IMR-90 (cell line): Measurements from ENCODE around the gene ZCCHC7. TPM values are rescaled to one million over a fixed set of nuclear protein-coding genes. Genes with fewer than 3 reads are reported as not detected.

Experiments used
- ATAC-seq: fragments of 200-7000 bp; cut with Tn5 transposase; 2 replicates; pipeline ENCODE4 v1.9.1; 2020; ENCODE audit warnings: low read depth, mild to moderate bottlenecking, moderate library complexity
- BruUV-seq: library from RNA; stranded (reverse); fragments of 400-500 nt; replicated peaks from 2 replicates; lab custom pipeline; 2021; lab: Mats Ljungman, UMichigan
- CTCF ChIA-PET: fragments of 300-600 bp; formaldehyde crosslinking; extraction: SDS; loops from one replicate; lab custom pipeline; 2021; ENCODE audit warnings: antibody characterized with exemption; lab: Yijun Ruan, JAX
- POLR2A ChIA-PET: fragments of 300-600 bp; sonication (Branson Sonifier 250); formaldehyde crosslinking; loops from one replicate; lab custom pipeline; 2022; ENCODE audit warnings: antibody characterized with exemption; ENCODE audit not compliant: unreplicated experiment; lab: Charles Lee
- DNase-seq: peaks from one replicate; pipeline ENCODE4 v3.0.0; 2013
- H2AFZ ChIP-seq: replicated peaks from 2 replicates; pipeline ENCODE3; 2013; ENCODE audit warnings: low read length, mild to moderate bottlenecking; ENCODE audit not compliant: poor library complexity
- H2AK5ac ChIP-seq: 2 replicates; pipeline ENCODE4 v1.6.1; 2013; ENCODE audit warnings: low read depth, low read length, inconsistent platforms
- H2AK9ac ChIP-seq: replicated peaks from 2 replicates; pipeline ENCODE3; 2013; ENCODE audit warnings: mild to moderate bottlenecking, low read depth, low read length, moderate library complexity; ENCODE audit not compliant: poor library complexity
- H2BK120ac ChIP-seq: 2 replicates; pipeline ENCODE4 v1.6.1; 2013; ENCODE audit warnings: low read depth, low read length, inconsistent platforms
- H2BK15ac ChIP-seq: 3 replicates; pipeline ENCODE4 v1.6.1; 2013; ENCODE audit warnings: low read depth, low read length, inconsistent platforms
- H2BK20ac ChIP-seq: 2 replicates; pipeline ENCODE4 v1.6.1; 2013; ENCODE audit warnings: low read depth, mild to moderate bottlenecking, inconsistent platforms, low read length, moderate library complexity
- H2BK5ac ChIP-seq: 2 replicates; pipeline ENCODE4 v1.6.1; 2013; ENCODE audit warnings: mild to moderate bottlenecking, low read depth, low read length, inconsistent platforms; ENCODE audit not compliant: poor library complexity, severe bottlenecking
- H3K14ac ChIP-seq: replicated peaks from 2 replicates; pipeline ENCODE4 v1.6.1; 2013; ENCODE audit warnings: low read depth, low read length, inconsistent platforms
- H3K18ac ChIP-seq: 2 replicates; pipeline ENCODE4 v1.6.1; 2013; ENCODE audit warnings: low read depth, low read length, control low read depth
- H3K23ac ChIP-seq: 2 replicates; pipeline ENCODE4 v1.6.1; 2013; ENCODE audit warnings: low read depth, low read length, inconsistent platforms
- H3K27ac ChIP-seq: 2 replicates; pipeline ENCODE4 v1.5.1; 2013; ENCODE audit warnings: mild to moderate bottlenecking, control low read depth, low read length; ENCODE audit not compliant: insufficient read depth
- H3K27me3 ChIP-seq: 2 replicates; pipeline ENCODE4 v1.6.1; 2013; ENCODE audit warnings: low read length; ENCODE audit not compliant: control insufficient read depth, insufficient read depth
- H3K36me3 ChIP-seq: 2 replicates; pipeline ENCODE4 v1.6.1; 2013; ENCODE audit warnings: low read length, mixed read lengths; ENCODE audit not compliant: control insufficient read depth, insufficient read depth
- H3K4ac ChIP-seq: 2 replicates; pipeline ENCODE4 v1.6.1; 2013; ENCODE audit warnings: low read depth, low read length, inconsistent platforms
- H3K4me1 ChIP-seq: 2 replicates; pipeline ENCODE4 v1.6.1; 2013; ENCODE audit warnings: low read length, mixed read lengths; ENCODE audit not compliant: control insufficient read depth, insufficient read depth
- H3K4me2 ChIP-seq: 2 replicates; pipeline ENCODE4 v1.6.1; 2013; ENCODE audit warnings: low read depth, mild to moderate bottlenecking, control low read depth, low read length, moderate library complexity
- H3K4me3 ChIP-seq: 2 replicates; pipeline ENCODE4 v1.5.1; 2013; ENCODE audit warnings: low read depth, mild to moderate bottlenecking, control low read depth, low read length, moderate library complexity; ENCODE audit not compliant: insufficient read depth
- H3K56ac ChIP-seq: 2 replicates; pipeline ENCODE4 v1.6.1; 2013; ENCODE audit warnings: low read length, inconsistent platforms; ENCODE audit not compliant: insufficient read depth; ENCODE audit errors: extremely low read depth
- H3K79me1 ChIP-seq, 2 experiments: 2 replicates each; pipeline ENCODE4 v1.6.1; 2013; ENCODE audit warnings: low read length in 2 of 2, inconsistent platforms in 1 of 2, low read depth in 1 of 2
- H3K9ac ChIP-seq: 2 replicates; pipeline ENCODE4 v1.6.1; 2013; ENCODE audit warnings: low read depth, low read length, control low read depth
- H3K9me1 ChIP-seq: 2 replicates; pipeline ENCODE4 v1.6.1; 2013; ENCODE audit warnings: low read length, inconsistent platforms; ENCODE audit not compliant: insufficient read depth
- H3K9me3 ChIP-seq: 2 replicates; pipeline ENCODE4 v1.6.1; 2013; ENCODE audit warnings: low read length; ENCODE audit not compliant: control insufficient read depth, insufficient read depth
- H4K20me1 ChIP-seq: 2 replicates; pipeline ENCODE4 v1.6.1; 2013; ENCODE audit warnings: low read length, inconsistent platforms; ENCODE audit not compliant: insufficient read depth
- H4K5ac ChIP-seq: 2 replicates; pipeline ENCODE4 v1.6.1; 2013; ENCODE audit warnings: mild to moderate bottlenecking, low read depth, low read length, control low read depth
- H4K8ac ChIP-seq, 2 experiments: 2 replicates each; pipeline ENCODE4 v1.6.1; 2013; ENCODE audit warnings: low read depth in 2 of 2, low read length in 2 of 2, control low read depth in 1 of 2, inconsistent platforms in 1 of 2
- H4K91ac ChIP-seq: 2 replicates; pipeline ENCODE4 v1.6.1; 2013; ENCODE audit warnings: low read depth, low read length, inconsistent platforms; ENCODE audit not compliant: insufficient read depth
- CEBPB ChIP-seq: IDR thresholded peaks from 2 replicates; pipeline ENCODE4 v1.6.1; 2012; ENCODE audit warnings: low read depth, low read length, improper control_type of control experiment
- CHD1 ChIP-seq: IDR thresholded peaks from 2 replicates; pipeline ENCODE4 v1.6.1; 2012; ENCODE audit warnings: low read depth, low read length, improper control_type of control experiment
- MAFK ChIP-seq: IDR thresholded peaks from 2 replicates; pipeline ENCODE4 v1.6.1; 2012; ENCODE audit warnings: low read depth, low read length, improper control_type of control experiment
- MAZ ChIP-seq: IDR thresholded peaks from 2 replicates; pipeline ENCODE4 v1.6.1; 2012; ENCODE audit warnings: low read depth, mild to moderate bottlenecking, low read length, improper control_type of control experiment, moderate library complexity, borderline replicate concordance
- MXI1 ChIP-seq: IDR thresholded peaks from 2 replicates; pipeline ENCODE4 v1.6.1; 2012; ENCODE audit warnings: low read depth, mild to moderate bottlenecking, low read length, moderate library complexity, borderline replicate concordance
- NFE2L2 ChIP-seq: fragments of 150-350 bp; IDR thresholded peaks from 2 replicates; pipeline ENCODE4 v1.6.1; 2016; ENCODE audit warnings: low read depth, mild to moderate bottlenecking, low read length
- POLR2A ChIP-seq: IDR thresholded peaks from 2 replicates; pipeline ENCODE4 v1.6.1; 2012; ENCODE audit warnings: mild to moderate bottlenecking, low read depth, low read length
- RAD21 ChIP-seq: IDR thresholded peaks from 2 replicates; pipeline ENCODE4 v1.6.1; 2012; ENCODE audit warnings: low read length, improper control_type of control experiment
- RCOR1 ChIP-seq: IDR thresholded peaks from 2 replicates; pipeline ENCODE4 v1.6.1; 2012; ENCODE audit warnings: mild to moderate bottlenecking, low read length, improper control_type of control experiment; ENCODE audit not compliant: insufficient replicate concordance
- SMC3 ChIP-seq: fragments of 150-350 bp; IDR thresholded peaks from 2 replicates; pipeline ENCODE4 v1.6.1; 2016; ENCODE audit warnings: low read depth, mild to moderate bottlenecking, antibody characterized with exemption, low read length, moderate library complexity
- WGBS, 2 experiments: methylation state at CpG; one replicate each; pipeline versions ENCODE4 v1.1.5 to v1.1.7; 2013; ENCODE audit warnings: missing lambda C conversion rate in 2 of 2; ENCODE audit not compliant: insufficient read length in 1 of 2; ENCODE audit errors: extremely low coverage in 2 of 2; 5-methylcytosine and 5-hydroxymethylcytosine counted together
- dilution Hi-C: fragments of 300-500 bp; cut with HindIII; formaldehyde crosslinking; loops from one replicate; pipeline ENCODE4 v1.14.3; 2018; ENCODE audit warnings: low sequenced_read_pairs; ENCODE audit not compliant: unreplicated experiment
- in situ Hi-C: fragments of 300-500 bp; cut with MboI; formaldehyde crosslinking; loops from 3 replicates; pipeline ENCODE4 v1.14.3; 2019; ENCODE audit warnings: low sequenced_read_pairs, inconsistent platforms, mixed read lengths
- intact Hi-C: fragments of 100-400 bp; cut with micrococcal nuclease; formaldehyde crosslinking; loops from 2 replicates; pipeline ENCODE4 v1.10.0; 2022
- polyA plus RNA-seq, 3 experiments: library from polyadenylated mRNA; depleted of rRNA; stranded (reverse); fragments of >200 nt; gene quantifications; 2 replicates each; pipeline ENCODE4 v1.2.3, GENCODE V29; 2012; ENCODE audit warnings: low replicate concordance in 1 of 3
- total RNA-seq: library from RNA; depleted of rRNA; stranded (reverse); fragments of >200 nt; gene quantifications from 2 replicates; pipeline ENCODE4 v1.2.3, GENCODE V29; 2012
- TF ChIP-seq, protein P1 (sequence below): fragments of 150-350 bp; IDR thresholded peaks from 2 replicates; pipeline ENCODE4 v1.6.1; 2016; ENCODE audit warnings: low read depth, mild to moderate bottlenecking, low read length, moderate library complexity, borderline replicate concordance
- TF ChIP-seq, protein P2 (sequence below): conservative IDR thresholded peaks from 2 replicates; pipeline ENCODE4 v1.5.1; 2012; ENCODE audit warnings: mild to moderate bottlenecking, low read depth, low read length, improper control_type of control experiment

The ZCCHC7 gene
- total and polyA plus RNA-seq, 2 of the 4 experiments (the other 2 are of a cell fraction) = 13.6 to 28.7 TPM

DNA sequence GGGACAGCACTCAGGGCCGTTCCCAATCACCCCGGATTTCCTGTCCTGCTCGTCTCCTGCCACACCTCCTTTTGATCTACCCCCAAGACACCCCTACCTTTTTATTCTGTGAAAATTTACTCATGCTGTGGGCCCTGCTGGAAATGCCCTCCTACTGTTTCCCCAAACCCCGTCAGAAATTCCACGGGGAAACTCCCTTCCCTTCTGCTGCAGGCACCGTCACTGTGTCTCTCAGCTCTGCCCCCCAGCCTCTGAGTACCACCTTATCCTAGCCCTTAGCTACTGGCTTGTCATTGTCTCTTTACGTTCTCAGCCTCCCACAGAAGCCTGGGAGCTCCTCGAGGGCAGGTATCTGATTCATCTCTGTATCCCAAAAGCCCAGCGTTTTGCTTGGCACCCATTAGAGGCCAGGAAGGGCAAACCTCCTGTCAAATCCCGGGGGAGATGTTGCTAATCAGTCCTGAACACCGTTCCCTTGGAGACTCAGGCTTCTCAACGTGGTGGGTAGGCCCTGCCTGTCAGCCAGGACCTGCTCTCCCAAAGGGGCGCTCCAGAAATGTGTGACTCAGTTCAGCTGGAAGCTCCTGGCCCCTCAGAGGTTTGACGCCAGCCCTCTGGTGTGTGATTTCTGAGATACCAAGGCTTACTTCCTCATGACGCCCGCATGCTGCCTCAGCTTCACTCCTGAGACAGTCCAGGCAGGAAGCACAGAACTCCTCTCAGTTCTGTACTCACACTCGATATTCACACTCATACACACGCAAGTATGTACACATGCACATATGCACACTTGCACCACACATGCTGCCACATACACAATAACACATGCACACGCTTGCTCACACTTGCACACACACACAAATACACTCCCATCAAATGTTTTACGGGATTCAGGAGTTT is 251.4 kb downstream of the ZCCHC7 start (continued):
- TF ChIP-seq, protein P1, sequence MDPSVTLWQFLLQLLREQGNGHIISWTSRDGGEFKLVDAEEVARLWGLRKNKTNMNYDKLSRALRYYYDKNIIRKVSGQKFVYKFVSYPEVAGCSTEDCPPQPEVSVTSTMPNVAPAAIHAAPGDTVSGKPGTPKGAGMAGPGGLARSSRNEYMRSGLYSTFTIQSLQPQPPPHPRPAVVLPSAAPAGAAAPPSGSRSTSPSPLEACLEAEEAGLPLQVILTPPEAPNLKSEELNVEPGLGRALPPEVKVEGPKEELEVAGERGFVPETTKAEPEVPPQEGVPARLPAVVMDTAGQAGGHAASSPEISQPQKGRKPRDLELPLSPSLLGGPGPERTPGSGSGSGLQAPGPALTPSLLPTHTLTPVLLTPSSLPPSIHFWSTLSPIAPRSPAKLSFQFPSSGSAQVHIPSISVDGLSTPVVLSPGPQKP = no peak

DNA sequence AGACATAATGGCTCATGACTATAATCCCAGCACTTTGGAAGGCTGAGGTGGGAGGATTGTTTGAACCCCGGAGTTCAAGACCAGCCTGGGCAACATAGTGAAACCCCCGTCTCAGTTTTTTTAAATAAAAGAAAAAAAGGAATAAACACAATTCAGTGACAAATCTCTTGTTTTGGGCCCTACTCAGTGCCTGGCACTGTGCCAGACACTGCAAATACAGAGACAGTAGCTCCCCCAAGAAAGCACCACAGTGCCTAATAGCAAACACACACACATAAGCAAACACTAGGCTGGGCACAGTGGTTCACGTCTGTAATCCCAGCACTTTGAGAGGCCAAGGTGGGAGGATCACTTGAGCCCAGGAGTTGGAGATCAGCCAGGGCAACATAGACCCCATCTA is 252.5 kb downstream of the ZCCHC7 start:
- no peak overlapping the region for H3K4ac ChIP-seq
- no peak for DNase-seq
- no peak overlapping the region for H4K5ac ChIP-seq
- H3K36me3 ChIP-seq = no peaks in the 10 kb centered on the region
- H2BK5ac ChIP-seq = no peak overlapping the region
- no peak overlapping the region for H2BK120ac ChIP-seq
- no TSS peak for BruUV-seq
- no CpG with 5 or more reads among the region's 3 CpGs for WGBS, 2 experiments
- no peaks in the 10 kb centered on the region for H3K79me1 ChIP-seq
- no peak overlapping the region for H3K56ac ChIP-seq
- no peak overlapping the region for H3K27ac ChIP-seq
- no peak for ATAC-seq
- no peak overlapping the region for H4K8ac ChIP-seq
- no peak overlapping the region for H3K9ac ChIP-seq
- H3K4me3 ChIP-seq = no peak overlapping the region
- ChIA-PET POLR2A (no interaction called here), CTCF (no interaction called here)
- in situ Hi-C loops = loop anchor here (10.0 kb wide), 1 partner anchor 58 kb away; no protein-coding TSS in a partner anchor
- H4K91ac ChIP-seq = no peak overlapping the region
- H3K23ac ChIP-seq = no peak overlapping the region
- no peak overlapping the region for H2BK20ac ChIP-seq
- H2AK5ac ChIP-seq = no peak overlapping the region
- peaks cover 2% of the 10 kb centered on the region; the same call in 1 of the 2 replicates for H3K9me1 ChIP-seq
- H2AFZ ChIP-seq = no peak overlapping the region
- H2BK15ac ChIP-seq = no peak overlapping the region
- intact Hi-C loops = no loop called here
- H3K4me1 ChIP-seq = 0 out of 2 replicates have a peak, but pooled peaks cover 2% of the 10 kb centered on the region
- H3K18ac ChIP-seq = no peak overlapping the region
- H4K20me1 ChIP-seq = no peaks in the 10 kb centered on the region; the same call in 1 of the 2 replicates
- H3K4me2 ChIP-seq = no peak overlapping the region
- no peaks in the 10 kb centered on the region for H3K9me3 ChIP-seq
- dilution Hi-C loops = no loop called here
- no peak overlapping the region for H2AK9ac ChIP-seq
- no peak overlapping the region for H3K14ac ChIP-seq
- H3K27me3 ChIP-seq = peaks cover 12% of the 10 kb centered on the region
- TF ChIP-seq, protein P2, sequence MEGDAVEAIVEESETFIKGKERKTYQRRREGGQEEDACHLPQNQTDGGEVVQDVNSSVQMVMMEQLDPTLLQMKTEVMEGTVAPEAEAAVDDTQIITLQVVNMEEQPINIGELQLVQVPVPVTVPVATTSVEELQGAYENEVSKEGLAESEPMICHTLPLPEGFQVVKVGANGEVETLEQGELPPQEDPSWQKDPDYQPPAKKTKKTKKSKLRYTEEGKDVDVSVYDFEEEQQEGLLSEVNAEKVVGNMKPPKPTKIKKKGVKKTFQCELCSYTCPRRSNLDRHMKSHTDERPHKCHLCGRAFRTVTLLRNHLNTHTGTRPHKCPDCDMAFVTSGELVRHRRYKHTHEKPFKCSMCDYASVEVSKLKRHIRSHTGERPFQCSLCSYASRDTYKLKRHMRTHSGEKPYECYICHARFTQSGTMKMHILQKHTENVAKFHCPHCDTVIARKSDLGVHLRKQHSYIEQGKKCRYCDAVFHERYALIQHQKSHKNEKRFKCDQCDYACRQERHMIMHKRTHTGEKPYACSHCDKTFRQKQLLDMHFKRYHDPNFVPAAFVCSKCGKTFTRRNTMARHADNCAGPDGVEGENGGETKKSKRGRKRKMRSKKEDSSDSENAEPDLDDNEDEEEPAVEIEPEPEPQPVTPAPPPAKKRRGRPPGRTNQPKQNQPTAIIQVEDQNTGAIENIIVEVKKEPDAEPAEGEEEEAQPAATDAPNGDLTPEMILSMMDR = no peak
- TF ChIP-seq MAFK = no peak
- TF ChIP-seq, protein P1 = no peak
- TF ChIP-seq CEBPB = no peak
- TF ChIP-seq RAD21 = no peak
- no peak for TF ChIP-seq CHD1
- TF ChIP-seq NFE2L2 = no peak
- no peak for TF ChIP-seq MAZ
- no peak for TF ChIP-seq RCOR1
- TF ChIP-seq POLR2A = no peak
- no peak for TF ChIP-seq SMC3
- TF ChIP-seq MXI1 = no peak
